ENCODE data around the gene C1orf198. TPM values are rescaled to one million over a fixed set of nuclear protein-coding genes. Genes with fewer than 3 reads are reported as not detected.

The C1orf198 gene
- total RNA-seq (2014; rRNA removed; shearing (Covaris generic)): 94.1 and 156 TPM in 2 replicates

GRCh38 chr1:230867903-230868735 is at the start of gene C1orf198:
TSS of gene C1orf198 (minus strand) at chr1:230868521. CDS start at chr1:230868512, 9 bp downstream.
- Histone ChIP-seq H3K27ac (peak within 1 kb of the TSS; percentile 90), H3K4me1 (replicated peaks) (peaks cover 35% of the 10 kb centered on the region), H3K4me3 (peak within 1 kb of the TSS; percentile 97), H3K36me3 (peaks cover 21% of the 10 kb centered on the region), H3K27me3 (replicated peaks) (no peaks in the 10 kb centered on the region), H3K9me3 (replicated peaks) (no peaks in the 10 kb centered on the region)
- DNase-seq (ENCODE audit: low read depth in 1 of 2, low spot score in 2 of 2): peak; percentile 74 to 77

- Histone ChIP-seq H3K27ac (no peak overlapping the region), H3K4me3 (no peak overlapping the region), H3K4me1 (replicated peaks) (no peaks in the 10 kb centered on the region), H3K9me3 (replicated peaks) (no peaks in the 10 kb centered on the region), H3K27me3 (replicated peaks) (no peaks in the 10 kb centered on the region), H3K36me3 (no peaks in the 10 kb centered on the region)
- DNase-seq (ENCODE audit: low read depth in 1 of 2, low spot score in 2 of 2): peak; percentile 62 to 70
Observed at GRCh38 chr1:230917284-230918135, 49.2 kb upstream of the C1orf198 start.

GRCh38 chr1:230916587-230917283 is 48.4 kb upstream of the C1orf198 start:
- H3K36me3 ChIP-seq: no peaks in the 10 kb centered on the region

GRCh38 chr1:230915078-230915477 is 46.8 kb upstream of the C1orf198 start:
- Histone ChIP-seq H3K27ac (no peak overlapping the region), H3K4me1 (replicated peaks) (no peaks in the 10 kb centered on the region), H3K9me3 (replicated peaks) (no peaks in the 10 kb centered on the region), H3K4me3 (no peak overlapping the region), H3K27me3 (replicated peaks) (no peaks in the 10 kb centered on the region), H3K36me3 (no peaks in the 10 kb centered on the region)
- DNase-seq (ENCODE audit: low read depth in 1 of 2, low spot score in 2 of 2): no peak

More at GRCh38 chr1:230916587-230917283, 48.4 kb upstream of the C1orf198 start:
- DNase-seq (ENCODE audit: low read depth in 1 of 2, low spot score in 2 of 2): no peak
- Histone ChIP-seq H3K9me3 (replicated peaks) (no peaks in the 10 kb centered on the region), H3K27me3 (replicated peaks) (no peaks in the 10 kb centered on the region), H3K27ac (no peak overlapping the region), H3K4me1 (replicated peaks) (no peaks in the 10 kb centered on the region), H3K4me3 (no peak overlapping the region)

- DNase-seq (ENCODE audit: low read depth in 1 of 2, low spot score in 2 of 2): no peak
- H3K9me3 ChIP-seq (replicated peaks): no peaks in the 10 kb centered on the region
- H3K4me1 ChIP-seq (replicated peaks): no peaks in the 10 kb centered on the region
- no peak overlapping the region for H3K4me3 ChIP-seq
- H3K27ac ChIP-seq: no peak overlapping the region
- H3K27me3 ChIP-seq (replicated peaks): no peaks in the 10 kb centered on the region
- no peaks in the 10 kb centered on the region for H3K36me3 ChIP-seq
Observed at GRCh38 chr1:230913496-230913895, 45.2 kb upstream of the C1orf198 start.

- H3K9me3 ChIP-seq (replicated peaks): no peaks in the 10 kb centered on the region
- no peak for DNase-seq (ENCODE audit: low read depth in 1 of 2, low spot score in 2 of 2)
- no peaks in the 10 kb centered on the region for H3K36me3 ChIP-seq
Observed at GRCh38 chr1:230910755-230911117, 42.4 kb upstream of the C1orf198 start.

GRCh38 chr1:230909974-230910754 is 41.8 kb upstream of the C1orf198 start:
- Histone ChIP-seq H3K36me3 (no peaks in the 10 kb centered on the region), H3K27me3 (replicated peaks) (no peaks in the 10 kb centered on the region), H3K4me1 (replicated peaks) (peaks cover 12% of the 10 kb centered on the region), H3K4me3 (no peak overlapping the region), H3K27ac (no peak overlapping the region), H3K9me3 (replicated peaks) (no peaks in the 10 kb centered on the region)
- DNase-seq (ENCODE audit: low read depth in 1 of 2, low spot score in 2 of 2): no peak

More at GRCh38 chr1:230910755-230911117, 42.4 kb upstream of the C1orf198 start:
- Histone ChIP-seq H3K27ac (no peak overlapping the region), H3K27me3 (replicated peaks) (no peaks in the 10 kb centered on the region), H3K4me1 (replicated peaks) (peaks cover 6% of the 10 kb centered on the region), H3K4me3 (no peak overlapping the region)

- no peak for DNase-seq (ENCODE audit: low read depth in 1 of 2, low spot score in 2 of 2)
- Histone ChIP-seq H3K27ac (no peak overlapping the region), H3K27me3 (replicated peaks) (no peaks in the 10 kb centered on the region)
Observed at GRCh38 chr1:230907472-230908205, 39.3 kb upstream of the C1orf198 start.

GRCh38 chr1:230906226-230906625 is 37.9 kb upstream of the C1orf198 start:
- DNase-seq (ENCODE audit: low read depth in 1 of 2, low spot score in 2 of 2): no peak
- peaks cover 14% of the 10 kb centered on the region for H3K4me1 ChIP-seq (replicated peaks)
- H3K27ac ChIP-seq: peak overlapping the region; percentile 20; the same call in 1 of the 2 replicates
- H3K9me3 ChIP-seq (replicated peaks): no peaks in the 10 kb centered on the region
- H3K4me3 ChIP-seq: no peak overlapping the region
- H3K36me3 ChIP-seq: no peaks in the 10 kb centered on the region
- no peaks in the 10 kb centered on the region for H3K27me3 ChIP-seq (replicated peaks)

More at GRCh38 chr1:230907472-230908205, 39.3 kb upstream of the C1orf198 start:
- peaks cover 14% of the 10 kb centered on the region for H3K4me1 ChIP-seq (replicated peaks)
- no peaks in the 10 kb centered on the region for H3K36me3 ChIP-seq
- no peaks in the 10 kb centered on the region for H3K9me3 ChIP-seq (replicated peaks)
- no peak overlapping the region for H3K4me3 ChIP-seq

- Histone ChIP-seq H3K27ac (peak overlapping the region; percentile 59), H3K27me3 (replicated peaks) (no peaks in the 10 kb centered on the region), H3K36me3 (no peaks in the 10 kb centered on the region), H3K4me3 (no peak overlapping the region), H3K4me1 (replicated peaks) (peaks cover 15% of the 10 kb centered on the region), H3K9me3 (replicated peaks) (no peaks in the 10 kb centered on the region)
- peak; percentile 65 to 70 for DNase-seq (ENCODE audit: low read depth in 1 of 2, low spot score in 2 of 2)
Observed at GRCh38 chr1:230905733-230906132, 37.4 kb upstream of the C1orf198 start.

- Histone ChIP-seq H3K4me3 (no peak overlapping the region), H3K4me1 (replicated peaks) (peaks cover 18% of the 10 kb centered on the region), H3K27ac (no peak overlapping the region), H3K27me3 (replicated peaks) (no peaks in the 10 kb centered on the region), H3K9me3 (replicated peaks) (no peaks in the 10 kb centered on the region), H3K36me3 (no peaks in the 10 kb centered on the region)
- no peak for DNase-seq (ENCODE audit: low read depth in 1 of 2, low spot score in 2 of 2)
Observed at GRCh38 chr1:230902349-230902923, 34.1 kb upstream of the C1orf198 start.

GRCh38 chr1:230901671-230902070 is 33.4 kb upstream of the C1orf198 start:
- Histone ChIP-seq H3K27ac (no peak overlapping the region), H3K9me3 (replicated peaks) (no peaks in the 10 kb centered on the region), H3K4me3 (no peak overlapping the region), H3K4me1 (replicated peaks) (peaks cover 18% of the 10 kb centered on the region), H3K36me3 (no peaks in the 10 kb centered on the region), H3K27me3 (replicated peaks) (no peaks in the 10 kb centered on the region)
- no peak for DNase-seq (ENCODE audit: low read depth in 1 of 2, low spot score in 2 of 2)
